ENCODE results near the gene ADCY5.

Gene ADCY5

GRCh38 chr3:123244128-123244527 is 204.8 kb downstream of the ADCY5 start:
- TF ChIP-seq TAF1 (IDR thresholded peaks at IDR 0.05; ENCODE audit: borderline replicate concordance, insufficient read depth, low read length) (no peak), SIN3A (IDR thresholded peaks at IDR 0.05; ENCODE audit: borderline replicate concordance, insufficient read depth, low read length) (no peak), FOXP2 (optimal IDR thresholded peaks at IDR 0.05; ENCODE audit: borderline replicate concordance, extremely low read depth, extremely low read length, insufficient read depth) (no peak), REST (IDR thresholded peaks at IDR 0.05; ENCODE audit: insufficient read depth in 1 of 2, low read depth in 2 of 2, low read length in 2 of 2) (no peak), POLR2AphosphoS5 (IDR thresholded peaks at IDR 0.05; ENCODE audit: low read depth, low read length) (no peak)

GRCh38 chr3:123239756-123240155 is 209.1 kb downstream of the ADCY5 start:
- TF ChIP-seq TAF1 (IDR thresholded peaks at IDR 0.05; ENCODE audit: borderline replicate concordance, insufficient read depth, low read length) (no peak), SIN3A (IDR thresholded peaks at IDR 0.05; ENCODE audit: borderline replicate concordance, insufficient read depth, low read length) (no peak), REST (IDR thresholded peaks at IDR 0.05; ENCODE audit: insufficient read depth in 1 of 2, low read depth in 2 of 2, low read length in 2 of 2) (no peak), FOXP2 (optimal IDR thresholded peaks at IDR 0.05; ENCODE audit: borderline replicate concordance, extremely low read depth, extremely low read length, insufficient read depth) (no peak), POLR2AphosphoS5 (IDR thresholded peaks at IDR 0.05; ENCODE audit: low read depth, low read length) (no peak)

DNA sequence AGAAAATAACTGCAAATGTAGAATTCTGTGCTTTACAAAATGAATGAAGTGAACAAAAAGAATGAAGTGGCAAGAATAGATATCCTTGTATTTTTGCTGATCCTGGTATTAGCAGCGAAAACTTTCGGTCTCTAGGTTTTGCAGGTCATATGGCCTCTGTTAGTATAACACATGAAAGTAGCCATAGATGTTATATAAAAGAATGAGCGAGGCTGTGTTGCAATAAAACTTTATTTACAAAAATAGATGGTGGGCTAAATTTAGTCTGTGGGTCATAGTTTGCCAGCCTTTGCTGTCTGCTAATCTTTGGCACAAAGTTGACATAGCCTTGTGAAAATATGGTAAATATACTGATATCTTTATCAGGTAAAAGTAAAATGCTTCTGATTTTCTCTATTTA is 212.0 kb downstream of the ADCY5 start:
- TF ChIP-seq SIN3A (IDR thresholded peaks at IDR 0.05; ENCODE audit: borderline replicate concordance, insufficient read depth, low read length), result no peak
- TF ChIP-seq REST (IDR thresholded peaks at IDR 0.05; ENCODE audit: insufficient read depth in 1 of 2, low read depth in 2 of 2, low read length in 2 of 2), result no peak
- TF ChIP-seq TAF1 (IDR thresholded peaks at IDR 0.05; ENCODE audit: borderline replicate concordance, insufficient read depth, low read length), result no peak

Data from PFSK-1 (cell line).